NAMALWA (cell line): Measurements from ENCODE around the gene GNG12.
"Not testable (repeated sequence)": the region's sequence is repeated elsewhere in the genome, so short reads cannot be mapped to it uniquely, and the experiment has no call there.

ENCODE experiments used
- DNase-seq: peaks from one replicate; pipeline ENCODE4 v3.0.0-alpha.2; 2015; ENCODE audit warnings: low spot score

The GNG12 gene

GRCh38 chr1:67683316-67683715, 150.0 kb downstream of the GNG12 start:
- DNase-seq = no peak

DNA sequence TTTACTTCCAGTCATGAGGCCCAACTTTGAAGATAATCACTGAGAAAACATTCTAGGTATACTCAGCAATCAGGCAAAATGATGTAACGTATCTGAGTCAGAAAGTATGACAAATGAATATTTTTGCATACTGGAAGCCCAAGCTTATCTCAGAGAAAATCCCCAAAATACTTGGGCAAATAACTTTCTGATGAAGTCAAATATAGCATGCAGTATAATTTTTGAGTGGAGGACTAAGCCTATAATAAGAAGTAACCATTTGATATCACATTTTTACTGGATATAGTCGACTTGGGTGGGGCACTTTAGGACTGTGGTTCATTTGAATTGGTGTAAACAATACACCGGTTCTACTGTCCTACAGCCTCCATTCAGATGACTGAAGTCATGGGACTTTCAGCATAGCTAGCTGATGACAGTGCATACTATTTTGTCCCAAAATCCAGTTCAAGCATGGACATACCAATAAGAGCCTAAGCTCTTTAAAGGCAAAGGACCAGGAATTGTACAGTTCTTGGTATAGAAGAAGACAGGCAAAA, 150.5 kb downstream of the GNG12 start:
- no peak for DNase-seq

GRCh38 chr1:67680486-67680885, 152.8 kb downstream of the GNG12 start:
- no peak for DNase-seq

GRCh38 chr1:67679691-67680090, 153.6 kb downstream of the GNG12 start:
- no peak for DNase-seq

DNA sequence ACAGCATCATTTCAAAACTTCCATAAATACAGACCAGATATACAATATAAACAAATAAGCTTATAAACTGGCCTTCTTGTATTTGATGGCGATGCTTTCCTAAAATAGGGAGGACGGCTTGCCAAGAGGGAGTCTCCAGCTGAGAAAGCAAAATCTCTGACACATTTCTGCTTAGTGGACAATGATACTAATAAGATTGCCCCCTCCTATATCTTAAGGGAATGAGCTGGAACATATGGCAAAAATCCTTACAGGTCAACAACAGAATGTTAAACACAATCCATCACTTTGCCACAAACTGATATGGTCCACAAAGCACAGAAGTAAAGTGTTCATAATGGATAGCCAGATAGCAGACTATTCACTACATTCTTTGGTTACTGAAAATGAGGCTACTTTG, 155.3 kb downstream of the GNG12 start:
- no peak for DNase-seq

DNA sequence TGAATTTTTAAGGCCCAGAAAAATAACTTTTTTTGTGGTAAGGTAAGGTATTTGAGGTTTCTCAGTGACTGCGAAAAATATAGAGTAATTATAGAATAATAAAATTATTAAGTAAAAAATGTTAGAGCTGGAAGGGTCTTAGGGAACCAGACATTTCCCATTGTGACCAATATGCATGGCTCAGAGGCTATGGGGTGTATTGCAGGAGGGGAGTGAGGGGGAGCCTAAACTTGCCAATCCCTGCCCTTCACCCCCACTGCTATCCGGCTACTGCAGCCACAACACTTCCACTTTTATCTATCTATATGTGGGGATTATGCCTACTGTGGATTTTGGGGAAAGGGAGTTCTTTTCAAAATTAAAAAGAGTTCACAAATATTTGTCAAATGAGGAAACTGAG, 155.9 kb downstream of the GNG12 start:
- DNase-seq = peak; percentile 22

- peak; percentile 59 for DNase-seq
Measured at GRCh38 chr1:67676946-67677345, 156.3 kb downstream of the GNG12 start.

DNA sequence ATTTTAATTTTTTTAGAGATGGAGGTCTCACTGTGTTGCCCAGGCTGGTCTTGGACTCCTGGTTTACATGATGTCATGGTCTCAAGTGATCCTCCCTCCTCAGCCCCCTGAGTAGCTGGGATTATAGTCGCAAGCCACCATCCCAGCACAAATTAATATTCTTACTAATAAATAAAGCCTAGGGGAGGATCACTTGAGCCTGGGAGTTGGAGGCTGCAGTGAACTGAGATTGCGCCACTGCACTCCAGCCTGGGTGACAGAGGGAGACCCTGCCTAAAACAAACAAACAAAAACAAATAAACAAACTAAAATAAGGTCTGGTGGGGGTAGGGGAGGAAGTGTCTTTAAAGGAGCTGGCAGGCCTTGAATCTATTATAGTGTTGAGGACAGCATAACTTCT, 157.0 kb downstream of the GNG12 start:
- DNase-seq = peak; percentile 34

GRCh38 chr1:67675800-67676199, 157.5 kb downstream of the GNG12 start:
- DNase-seq = peak; percentile 95

GRCh38 chr1:67674260-67675011, 158.8 kb downstream of the GNG12 start:
- DNase-seq = peak; percentile 82

DNA sequence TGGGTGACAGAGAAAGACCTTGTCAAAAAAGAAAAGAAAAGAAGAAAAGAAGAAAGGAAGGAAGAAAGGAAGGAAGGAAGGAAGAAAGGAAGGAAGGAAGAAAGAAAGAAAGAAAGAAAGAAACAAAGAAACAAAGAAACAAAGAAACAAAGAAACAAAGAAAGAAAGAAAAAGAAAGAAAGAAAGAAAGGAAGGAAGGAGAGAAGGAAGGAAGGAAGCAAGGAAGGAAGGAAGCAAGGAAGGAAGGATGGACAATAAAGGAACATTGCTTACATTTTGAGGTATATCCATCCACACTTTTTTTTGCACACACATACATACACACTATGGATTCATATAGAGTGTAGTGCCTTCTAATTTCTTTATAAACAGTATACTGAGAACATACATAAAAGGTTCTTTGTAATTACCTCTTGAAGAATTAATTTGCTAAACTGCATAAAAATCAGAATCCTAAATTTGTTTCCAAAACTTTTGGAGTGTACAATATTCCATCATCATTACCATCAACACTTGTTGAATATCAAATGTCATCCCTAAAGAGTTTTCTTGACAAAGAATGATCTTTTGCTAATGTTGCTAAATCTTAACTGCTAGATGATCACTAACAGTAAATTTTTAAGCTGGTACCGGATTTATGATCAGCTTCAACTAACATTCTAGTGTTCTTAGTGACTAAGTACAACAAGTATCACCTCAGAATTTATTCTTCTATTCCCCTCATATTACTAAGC, 159.6 kb downstream of the GNG12 start:
- no peak for DNase-seq

- DNase-seq = no peak
Measured at GRCh38 chr1:67672260-67672803, 160.9 kb downstream of the GNG12 start.

DNA sequence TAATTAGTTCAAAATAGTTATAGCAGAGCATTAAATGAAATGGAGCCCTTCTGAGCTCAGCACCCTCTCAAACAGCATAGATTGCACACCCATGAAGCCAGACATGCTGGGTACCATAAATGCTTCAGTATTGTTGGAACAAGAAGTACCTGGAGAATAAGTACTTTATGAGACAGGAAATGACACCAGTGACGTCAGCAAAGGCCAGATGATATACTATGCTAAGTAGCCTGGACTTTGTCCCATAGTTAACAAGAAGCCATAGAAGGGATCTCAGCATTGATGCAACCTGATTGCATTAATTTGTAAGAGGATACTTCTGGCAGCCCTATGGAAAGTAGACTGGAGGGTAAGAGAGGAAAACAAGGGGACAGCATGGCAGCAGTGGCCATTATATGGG, 164.6 kb downstream of the GNG12 start:
- DNase-seq = no peak

GRCh38 chr1:67666636-67667035, 166.6 kb downstream of the GNG12 start:
- DNase-seq = no peak

GRCh38 chr1:67665307-67665706, 168.0 kb downstream of the GNG12 start:
- DNase-seq = not testable (repeated sequence)

GRCh38 chr1:67664048-67664447, 169.2 kb downstream of the GNG12 start:
- DNase-seq = no peak

GRCh38 chr1:67662884-67663283, 170.4 kb downstream of the GNG12 start:
- no peak for DNase-seq

- DNase-seq = no peak
Measured at GRCh38 chr1:67659229-67659628, 174.0 kb downstream of the GNG12 start.

GRCh38 chr1:67657152-67657551, 176.1 kb downstream of the GNG12 start:
- not testable (repeated sequence) for DNase-seq

DNA sequence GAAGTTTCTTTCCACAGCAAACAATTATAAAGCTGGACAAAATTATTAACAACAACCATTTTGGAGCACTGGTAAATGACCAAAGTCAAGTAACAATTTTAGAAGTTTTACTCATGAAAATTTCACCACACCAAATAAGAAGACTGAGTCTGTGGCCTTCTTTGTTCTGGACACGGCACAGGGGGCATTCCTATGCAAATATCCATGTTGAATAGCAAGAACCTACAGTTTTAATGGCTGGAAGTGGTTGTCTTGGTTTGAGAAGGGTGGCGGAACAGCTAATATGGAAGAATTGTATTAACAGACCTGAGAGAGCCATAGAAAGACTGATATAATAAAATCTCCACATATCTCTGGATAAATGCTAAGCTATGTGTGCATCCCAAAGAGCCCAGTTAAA, 177.7 kb downstream of the GNG12 start:
- no peak for DNase-seq

- no peak for DNase-seq
Measured at GRCh38 chr1:67653304-67653703, 180.0 kb downstream of the GNG12 start.

- no peak for DNase-seq
Measured at GRCh38 chr1:67652800-67653199, 180.5 kb downstream of the GNG12 start.
